Small intestine (tissue), 7 donors: ENCODE measurements around the gene LARP1B. TPM values are rescaled to one million over a fixed set of nuclear protein-coding genes. Genes with fewer than 3 reads are reported as not detected.
A peak's percentile ranks its signal among the peaks of the same experiment; 100 is the strongest.
"Not testable (repeated sequence)": the region's sequence is repeated elsewhere in the genome, so short reads cannot be mapped to it uniquely, and the experiment has no call there.

ENCODE experiments used
- DNase-seq, 2 donors: peaks; one replicate each; pipeline versions ENCODE4 v3.0.0 to v3.0.0-alpha.2; 2013
- FAIRE-seq: peaks from 2 replicates; lab custom pipeline; 2012; peaks lifted over from hg19 to GRCh38; lab: Jason Lieb, UNC
- H3K27ac ChIP-seq, 3 donors: one replicate each; pipeline ENCODE4 v1.5.1; 2013; ENCODE audit warnings: low read length in 2 of 3, mild to moderate bottlenecking in 2 of 3, control low read depth in 1 of 3, inconsistent platforms in 1 of 3, low read depth in 1 of 3, moderate library complexity in 1 of 3
- H3K27me3 ChIP-seq, 3 donors: one replicate each; pipeline ENCODE4 v1.6.1; 2013; ENCODE audit warnings: low read length in 3 of 3, inconsistent platforms in 1 of 3; ENCODE audit not compliant: control insufficient read depth in 3 of 3, insufficient read depth in 3 of 3
- H3K36me3 ChIP-seq, 3 donors: one replicate each; pipeline ENCODE4 v1.6.1; 2013; ENCODE audit warnings: low read length in 3 of 3, inconsistent platforms in 1 of 3, low read depth in 1 of 3, mild to moderate bottlenecking in 1 of 3, moderate library complexity in 1 of 3; ENCODE audit not compliant: control insufficient read depth in 3 of 3, insufficient read depth in 2 of 3
- H3K4me1 ChIP-seq, 3 donors: one replicate each; pipeline ENCODE4 v1.6.1; 2013; ENCODE audit warnings: low read length in 2 of 3, inconsistent platforms in 1 of 3, low read depth in 1 of 3, mild to moderate bottlenecking in 1 of 3, moderate library complexity in 1 of 3; ENCODE audit not compliant: control insufficient read depth in 3 of 3, insufficient read depth in 2 of 3
- H3K4me3 ChIP-seq, 3 donors: one replicate each; pipeline ENCODE4 v1.5.1; 2013; ENCODE audit warnings: low read length in 3 of 3, control low read depth in 1 of 3, inconsistent platforms in 1 of 3, low read depth in 1 of 3, mild to moderate bottlenecking in 1 of 3, moderate library complexity in 1 of 3
- H3K9me3 ChIP-seq, 2 donors: one replicate each; pipeline ENCODE4 v1.6.1; 2013; ENCODE audit warnings: low read depth in 1 of 2, low read length in 1 of 2; ENCODE audit not compliant: control insufficient read depth in 2 of 2, insufficient read depth in 1 of 2
- WGBS, 3 donors: extraction: QIAGEN DNeasy Blood & Tissue Kit; methylation state at CpG; one replicate each; pipeline ENCODE4 v1.1.7; 2013; 5-methylcytosine and 5-hydroxymethylcytosine counted together
- polyA plus RNA-seq, 4 donors: library from polyadenylated mRNA; stranded (reverse) in 3 of 4; unstranded in 1 of 4; fragments of 200-250 nt in 3 of 4; fragments of 120-200 nt in 1 of 4; gene quantifications; one replicate each; pipeline versions ENCODE4 v1.2.1 to v1.2.3, GENCODE V29; 2013
- donor health status: healthy with polysubstance abuse.
- donor health status: control.
- donor health status: control.
- donor health status: Bipolar disorder and iron deficiency.
- donor health status: healthy.

LARP1B gene
- polyA plus RNA-seq, 4 donors = 18.4 to 24.5 (median 19.4) TPM

- DNase-seq, H3K4me3 ChIP-seq, H3K27ac ChIP-seq, H3K27me3 ChIP-seq, H3K4me1 ChIP-seq, FAIRE-seq, H3K36me3 ChIP-seq, H3K9me3 ChIP-seq: not testable (repeated sequence)
- 90 to 95% (median 92%) methylated on average over 9 of the region's 9 CpGs for WGBS, 3 donors
These were observed 6.2 kb upstream of the LARP1B start for GRCh38 chr4:128054907-128055306.

GRCh38 chr4:128055441-128056206 is 5.5 kb upstream of the LARP1B start:
- 95 to 96% (median 95%) methylated on average over 10 of the region's 10 CpGs for WGBS, 3 donors
- not testable (repeated sequence) for H3K9me3 ChIP-seq, DNase-seq, H3K36me3 ChIP-seq, FAIRE-seq, H3K4me3 ChIP-seq, H3K4me1 ChIP-seq, H3K27me3 ChIP-seq, H3K27ac ChIP-seq

GRCh38 chr4:128056396-128056795 is 4.7 kb upstream of the LARP1B start:
- no peak for DNase-seq
- FAIRE-seq = no peak
- H3K27ac ChIP-seq = no peak overlapping the region
- no peaks in the 10 kb centered on the region for H3K36me3 ChIP-seq
- no peaks in the 10 kb centered on the region for H3K27me3 ChIP-seq
- no peaks in the 10 kb centered on the region for H3K4me1 ChIP-seq
- no peak overlapping the region for H3K4me3 ChIP-seq
- no peaks in the 10 kb centered on the region for H3K9me3 ChIP-seq

- DNase-seq (no peak), FAIRE-seq (no peak)
- Histone ChIP-seq H3K27me3 (no peaks in the 10 kb centered on the region), H3K9me3 (no peaks in the 10 kb centered on the region), H3K36me3 (no peaks in the 10 kb centered on the region), H3K27ac (peak overlapping the region; percentile 96 to 99 (median 97)), H3K4me1 (no peaks in the 10 kb centered on the region), H3K4me3 (peak overlapping the region; percentile 83 to 98 (median 88))
- 4 to 19% (median 12%) methylated on average over 21 of the region's 21 CpGs for WGBS, 3 donors
These were observed 902 bp upstream of the LARP1B start for GRCh38 chr4:128060121-128060698.

GRCh38 chr4:128061566-128062536 is 739 bp downstream of the LARP1B start:
- no peaks in the 10 kb centered on the region for H3K4me1 ChIP-seq
- H3K27me3 ChIP-seq = no peaks in the 10 kb centered on the region
- peaks cover 0 to 5% (median 0%) of the 10 kb centered on the region in 3 donors for H3K36me3 ChIP-seq
- H3K4me3 ChIP-seq = peak overlapping the region; percentile 83 to 98 (median 88)
- H3K27ac ChIP-seq = peak overlapping the region; percentile 96 to 99 (median 97)
- DNase-seq (peak; percentile 80 to 86), FAIRE-seq (no peak)
- WGBS, 3 donors = 0 to 1% (median 1%) methylated on average over 64 to 101 of the region's 101 CpGs
- no peaks in the 10 kb centered on the region for H3K9me3 ChIP-seq

- not testable (repeated sequence) for H3K27me3 ChIP-seq, H3K4me3 ChIP-seq, H3K27ac ChIP-seq, H3K4me1 ChIP-seq, FAIRE-seq, H3K9me3 ChIP-seq, DNase-seq
- H3K36me3 ChIP-seq = peaks cover 0 to 12% (median 0%) of the 10 kb centered on the region in 3 donors
- WGBS, 3 donors = 96 to 97% (median 96%) methylated on average over 8 to 10 of the region's 10 CpGs
These were observed 5.3 kb downstream of the LARP1B start for GRCh38 chr4:128066453-128066820.

- 89 to 91% (median 89%) methylated on average over 3 of the region's 3 CpGs for WGBS, 3 donors
- peak; percentile 9 to 25 for DNase-seq
- Histone ChIP-seq H3K4me1 (no peaks in the 10 kb centered on the region), H3K9me3 (no peaks in the 10 kb centered on the region), H3K27ac (no peak overlapping the region), H3K36me3 (peaks cover 0 to 12% (median 0%) of the 10 kb centered on the region in 3 donors), H3K27me3 (no peaks in the 10 kb centered on the region), H3K4me3 (no peak overlapping the region)
- no peak for FAIRE-seq
These were observed 7.8 kb downstream of the LARP1B start for GRCh38 chr4:128068918-128069317.

- Histone ChIP-seq H3K27ac (no peak overlapping the region), H3K4me3 (no peak overlapping the region), H3K4me1 (no peaks in the 10 kb centered on the region), H3K36me3 (peaks cover 0 to 37% (median 4%) of the 10 kb centered on the region in 3 donors), H3K9me3 (no peaks in the 10 kb centered on the region), H3K27me3 (no peaks in the 10 kb centered on the region)
- DNase-seq (no peak), FAIRE-seq (no peak)
- WGBS, 3 donors = 88 to 94% (median 88%) methylated on average over 4 of the region's 4 CpGs
These were observed 15.4 kb downstream of the LARP1B start for GRCh38 chr4:128076464-128076863.
